Epithelial cell of proximal tubule (primary cell): ENCODE measurements around the gene CELF4. TPM values are rescaled to one million over a fixed set of nuclear protein-coding genes. Genes with fewer than 3 reads are reported as not detected.
A peak's percentile ranks its signal among the peaks of the same experiment; 100 is the strongest.

ENCODE experiments used
- DNase-seq: peaks from one replicate; pipeline ENCODE4 v3.0.0-alpha.2; 2011; ENCODE audit warnings: low read depth
- H3K4me3 ChIP-seq: 2 replicates; pipeline ENCODE4 v1.5.1; 2011; ENCODE audit warnings: low read depth, mild to moderate bottlenecking, low read length
- CTCF ChIP-seq: conservative IDR thresholded peaks from 2 replicates; pipeline ENCODE4 v1.5.1; 2012; ENCODE audit warnings: low read depth, mild to moderate bottlenecking, low read length
- total RNA-seq: library from RNA; depleted of rRNA; stranded (reverse); fragments of >200 nt; gene quantifications from 2 replicates; pipeline ENCODE4 v1.2.3, GENCODE V29; 2015

Gene CELF4
- total RNA-seq, 1 donor from 2014 or later: not detected

GRCh38 chr18:37481491-37481890 is 84.1 kb downstream of the CELF4 start:
- no peak overlapping the region for H3K4me3 ChIP-seq
- no peak for TF ChIP-seq CTCF
- DNase-seq: peak; percentile 67

- no peak overlapping the region for H3K4me3 ChIP-seq
- TF ChIP-seq CTCF: peak; percentile 35
- peak; percentile 43 for DNase-seq
Observed at GRCh38 chr18:37481072-37481471, 84.5 kb downstream of the CELF4 start.

- DNase-seq: no peak
- H3K4me3 ChIP-seq: no peak overlapping the region
- TF ChIP-seq CTCF: no peak
Observed at GRCh38 chr18:37476611-37477295, 88.8 kb downstream of the CELF4 start.

- TF ChIP-seq CTCF: peak; percentile 78
- no peak for DNase-seq
- H3K4me3 ChIP-seq: no peak overlapping the region
Observed at GRCh38 chr18:37476182-37476581, 89.4 kb downstream of the CELF4 start.

- TF ChIP-seq CTCF: no peak
- DNase-seq: no peak
- H3K4me3 ChIP-seq: no peak overlapping the region
Observed at GRCh38 chr18:37473195-37473840, 92.3 kb downstream of the CELF4 start.

- no peak overlapping the region for H3K4me3 ChIP-seq
- DNase-seq: no peak
- no peak for TF ChIP-seq CTCF
Observed at GRCh38 chr18:37471637-37472036, 94.0 kb downstream of the CELF4 start.

GRCh38 chr18:37470986-37471385 is 94.6 kb downstream of the CELF4 start:
- TF ChIP-seq CTCF: no peak
- H3K4me3 ChIP-seq: no peak overlapping the region
- DNase-seq: no peak
